Measurements from ENCODE around the gene CHD1L.

GRCh38 chr1:147247656-147248238 is 5.3 kb downstream of the CHD1L start:
- TF ChIP-seq, protein P1, sequence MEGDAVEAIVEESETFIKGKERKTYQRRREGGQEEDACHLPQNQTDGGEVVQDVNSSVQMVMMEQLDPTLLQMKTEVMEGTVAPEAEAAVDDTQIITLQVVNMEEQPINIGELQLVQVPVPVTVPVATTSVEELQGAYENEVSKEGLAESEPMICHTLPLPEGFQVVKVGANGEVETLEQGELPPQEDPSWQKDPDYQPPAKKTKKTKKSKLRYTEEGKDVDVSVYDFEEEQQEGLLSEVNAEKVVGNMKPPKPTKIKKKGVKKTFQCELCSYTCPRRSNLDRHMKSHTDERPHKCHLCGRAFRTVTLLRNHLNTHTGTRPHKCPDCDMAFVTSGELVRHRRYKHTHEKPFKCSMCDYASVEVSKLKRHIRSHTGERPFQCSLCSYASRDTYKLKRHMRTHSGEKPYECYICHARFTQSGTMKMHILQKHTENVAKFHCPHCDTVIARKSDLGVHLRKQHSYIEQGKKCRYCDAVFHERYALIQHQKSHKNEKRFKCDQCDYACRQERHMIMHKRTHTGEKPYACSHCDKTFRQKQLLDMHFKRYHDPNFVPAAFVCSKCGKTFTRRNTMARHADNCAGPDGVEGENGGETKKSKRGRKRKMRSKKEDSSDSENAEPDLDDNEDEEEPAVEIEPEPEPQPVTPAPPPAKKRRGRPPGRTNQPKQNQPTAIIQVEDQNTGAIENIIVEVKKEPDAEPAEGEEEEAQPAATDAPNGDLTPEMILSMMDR (IDR thresholded peaks at IDR 0.05): no peak
- TF ChIP-seq POLR2A (IDR thresholded peaks at IDR 0.05) (no peak), POLR2AphosphoS5 (IDR thresholded peaks at IDR 0.05) (no peak)

Measured in gastroesophageal sphincter (tissue), 3 donors.